ENCODE data around the gene ZNF584. TPM values are rescaled to one million over a fixed set of nuclear protein-coding genes. Genes with fewer than 3 reads are reported as not detected.

ZNF584 gene
- total RNA-seq, 1 donor from 2014 or later: 16.4 TPM

GRCh38 chr19:58407658-58408151 lies 744 bp upstream of the ZNF584 start:
- peak overlapping the region; percentile 83 for H3K4me3 Mint-ChIP-seq
- H3K27me3 Mint-ChIP-seq (ENCODE audit: low read depth): no peaks in the 10 kb centered on the region
- no peaks in the 10 kb centered on the region for H3K9me3 Mint-ChIP-seq
- peak overlapping the region; percentile 94 for H3K27ac Mint-ChIP-seq
- H3K4me1 Mint-ChIP-seq: peaks cover 23% of the 10 kb centered on the region
- peaks cover 4% of the 10 kb centered on the region for H3K36me3 Mint-ChIP-seq
- DNase-seq (ENCODE audit: low spot score in 2 of 2, unreplicated experiment in 2 of 2): no peak
- no peak for TF ChIP-seq CTCF (IDR thresholded peaks at IDR 0.05; ENCODE audit: unreplicated experiment)

- Mint-ChIP-seq H3K4me3 (peak overlapping the region; percentile 83), H3K27ac (peak overlapping the region; percentile 63), H3K9me3 (no peaks in the 10 kb centered on the region), H3K27me3 (ENCODE audit: low read depth) (no peaks in the 10 kb centered on the region), H3K4me1 (peaks cover 23% of the 10 kb centered on the region), H3K36me3 (peaks cover 6% of the 10 kb centered on the region)
- no peak for TF ChIP-seq CTCF (IDR thresholded peaks at IDR 0.05; ENCODE audit: unreplicated experiment)
- DNase-seq (ENCODE audit: low spot score in 2 of 2, unreplicated experiment in 2 of 2): peak in 1 of 2 experiments; percentile 54
Observed at GRCh38 chr19:58409010-58409790, 751 bp downstream of the ZNF584 start.

GRCh38 chr19:58416604-58417003 lies 8.2 kb downstream of the ZNF584 start:
- Mint-ChIP-seq H3K36me3 (peaks cover 45% of the 10 kb centered on the region), H3K4me1 (no peaks in the 10 kb centered on the region), H3K9me3 (peaks cover 12% of the 10 kb centered on the region), H3K27ac (no peak overlapping the region), H3K4me3 (no peak overlapping the region), H3K27me3 (ENCODE audit: low read depth) (no peaks in the 10 kb centered on the region)
- TF ChIP-seq CTCF (IDR thresholded peaks at IDR 0.05; ENCODE audit: unreplicated experiment): no peak
- DNase-seq (ENCODE audit: low spot score in 2 of 2, unreplicated experiment in 2 of 2): no peak

GRCh38 chr19:58417071-58417470 lies 8.6 kb downstream of the ZNF584 start:
- Mint-ChIP-seq H3K27ac (no peak overlapping the region), H3K4me3 (no peak overlapping the region), H3K4me1 (no peaks in the 10 kb centered on the region), H3K36me3 (peaks cover 47% of the 10 kb centered on the region), H3K27me3 (ENCODE audit: low read depth) (no peaks in the 10 kb centered on the region), H3K9me3 (peaks cover 12% of the 10 kb centered on the region)
- no peak for DNase-seq (ENCODE audit: low spot score in 2 of 2, unreplicated experiment in 2 of 2)
- no peak for TF ChIP-seq CTCF (IDR thresholded peaks at IDR 0.05; ENCODE audit: unreplicated experiment)

GRCh38 chr19:58428617-58429016 lies 20.2 kb downstream of the ZNF584 start:
- H3K36me3 Mint-ChIP-seq: peaks cover 57% of the 10 kb centered on the region
- no peaks in the 10 kb centered on the region for H3K27me3 Mint-ChIP-seq (ENCODE audit: low read depth)
- DNase-seq (ENCODE audit: low spot score in 2 of 2, unreplicated experiment in 2 of 2): no peak
- H3K4me3 Mint-ChIP-seq: no peak overlapping the region
- no peak overlapping the region for H3K27ac Mint-ChIP-seq
- no peak for TF ChIP-seq CTCF (IDR thresholded peaks at IDR 0.05; ENCODE audit: unreplicated experiment)
- peaks cover 56% of the 10 kb centered on the region for H3K9me3 Mint-ChIP-seq
- H3K4me1 Mint-ChIP-seq: no peaks in the 10 kb centered on the region

Measured in mesothelial cell of epicardium (in vitro differentiated cells).